Measurements from ENCODE around the gene PPP1R10. TPM values are rescaled to one million over a fixed set of nuclear protein-coding genes. Genes with fewer than 3 reads are reported as not detected.

PPP1R10 gene
- total RNA-seq, 1 donor from 2014 or later = 69.1 TPM

DNA sequence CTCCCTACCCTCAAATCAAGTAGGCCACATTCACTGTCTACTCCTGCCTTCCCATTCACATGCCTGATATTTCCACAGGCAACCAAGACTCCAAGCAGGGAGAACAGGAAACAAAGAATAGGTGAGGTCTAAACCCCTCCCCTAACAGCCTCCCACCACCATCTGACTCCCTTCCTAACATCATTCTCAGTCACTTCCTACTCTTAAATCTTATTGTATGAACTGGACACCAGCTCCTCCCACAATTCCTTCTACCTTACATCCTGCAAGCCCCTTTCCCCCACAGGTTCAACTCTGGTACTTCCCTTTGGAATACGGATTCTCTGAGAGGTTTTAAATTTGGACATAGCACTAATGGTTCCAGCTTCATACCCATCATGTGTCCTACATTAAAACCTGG, 28.9 kb upstream of the PPP1R10 start:
- H3K4me1 Mint-ChIP-seq (ENCODE audit: low read depth, unreplicated experiment) = peaks cover 8% of the 10 kb centered on the region
- peaks cover 13% of the 10 kb centered on the region for H3K36me3 ChIP-seq (ENCODE audit: insufficient read depth, low read length)
- no peaks in the 10 kb centered on the region for H3K27me3 ChIP-seq (ENCODE audit: insufficient read depth, low read length)
- H2AFZ ChIP-seq (ENCODE audit: low read depth, low read length) = no peak overlapping the region
- peak overlapping the region; percentile 88 for H3K4me3 Mint-ChIP-seq (ENCODE audit: unreplicated experiment)
- H3K79me2 ChIP-seq (ENCODE audit: insufficient read depth, low read length) = peaks cover 15% of the 10 kb centered on the region
- H3K27ac ChIP-seq (ENCODE audit: low read depth, low read length) = no peak overlapping the region
- H3K4me3 ChIP-seq (ENCODE audit: insufficient read depth, low read depth, low read length) = no peak overlapping the region
- H4K20me1 ChIP-seq (ENCODE audit: insufficient read depth, low read length) = peaks cover 3% of the 10 kb centered on the region
- peaks cover 6% of the 10 kb centered on the region for H3K4me1 ChIP-seq (ENCODE audit: insufficient read depth, low read length)
- TF ChIP-seq, protein P1, sequence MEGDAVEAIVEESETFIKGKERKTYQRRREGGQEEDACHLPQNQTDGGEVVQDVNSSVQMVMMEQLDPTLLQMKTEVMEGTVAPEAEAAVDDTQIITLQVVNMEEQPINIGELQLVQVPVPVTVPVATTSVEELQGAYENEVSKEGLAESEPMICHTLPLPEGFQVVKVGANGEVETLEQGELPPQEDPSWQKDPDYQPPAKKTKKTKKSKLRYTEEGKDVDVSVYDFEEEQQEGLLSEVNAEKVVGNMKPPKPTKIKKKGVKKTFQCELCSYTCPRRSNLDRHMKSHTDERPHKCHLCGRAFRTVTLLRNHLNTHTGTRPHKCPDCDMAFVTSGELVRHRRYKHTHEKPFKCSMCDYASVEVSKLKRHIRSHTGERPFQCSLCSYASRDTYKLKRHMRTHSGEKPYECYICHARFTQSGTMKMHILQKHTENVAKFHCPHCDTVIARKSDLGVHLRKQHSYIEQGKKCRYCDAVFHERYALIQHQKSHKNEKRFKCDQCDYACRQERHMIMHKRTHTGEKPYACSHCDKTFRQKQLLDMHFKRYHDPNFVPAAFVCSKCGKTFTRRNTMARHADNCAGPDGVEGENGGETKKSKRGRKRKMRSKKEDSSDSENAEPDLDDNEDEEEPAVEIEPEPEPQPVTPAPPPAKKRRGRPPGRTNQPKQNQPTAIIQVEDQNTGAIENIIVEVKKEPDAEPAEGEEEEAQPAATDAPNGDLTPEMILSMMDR (IDR thresholded peaks at IDR 0.05; ENCODE audit: insufficient read depth, low read depth, low read length) = no peak
- TF ChIP-seq EZH2 (IDR thresholded peaks at IDR 0.05; ENCODE audit: insufficient read depth, low read length) = no peak
- no peak for DNase-seq (ENCODE audit: low read depth)
- no peaks in the 10 kb centered on the region for H3K9me3 Mint-ChIP-seq (ENCODE audit: unreplicated experiment)
- H3K27me3 Mint-ChIP-seq (ENCODE audit: low read depth, unreplicated experiment) = no peaks in the 10 kb centered on the region
- H3K9ac ChIP-seq (ENCODE audit: low read length) = peak overlapping the region; percentile 20
- H3K9me3 ChIP-seq (ENCODE audit: insufficient read depth, low read depth, low read length) = no peaks in the 10 kb centered on the region
- FAIRE-seq = no peak
- peaks cover 27% of the 10 kb centered on the region for H3K36me3 Mint-ChIP-seq (ENCODE audit: low read depth, unreplicated experiment)
- peak overlapping the region; percentile 42 for H3K27ac Mint-ChIP-seq (ENCODE audit: unreplicated experiment)
- peak overlapping the region; percentile 84 for H3K4me2 ChIP-seq (ENCODE audit: low read length)

- H2AFZ ChIP-seq (ENCODE audit: low read depth, low read length) = no peak overlapping the region
- peaks cover 15% of the 10 kb centered on the region for H3K79me2 ChIP-seq (ENCODE audit: insufficient read depth, low read length)
- no peak overlapping the region for H3K9ac ChIP-seq (ENCODE audit: low read length)
- H3K4me1 Mint-ChIP-seq (ENCODE audit: low read depth, unreplicated experiment) = peaks cover 8% of the 10 kb centered on the region
- H3K27ac Mint-ChIP-seq (ENCODE audit: unreplicated experiment) = no peak overlapping the region
- H3K36me3 Mint-ChIP-seq (ENCODE audit: low read depth, unreplicated experiment) = peaks cover 24% of the 10 kb centered on the region
- no peak for TF ChIP-seq EZH2 (IDR thresholded peaks at IDR 0.05; ENCODE audit: insufficient read depth, low read length)
- TF ChIP-seq, protein P1 (IDR thresholded peaks at IDR 0.05; ENCODE audit: insufficient read depth, low read depth, low read length) = no peak
- no peak overlapping the region for H3K4me2 ChIP-seq (ENCODE audit: low read length)
- H3K27ac ChIP-seq (ENCODE audit: low read depth, low read length) = no peak overlapping the region
- FAIRE-seq (no peak), DNase-seq (ENCODE audit: low read depth) (no peak)
- no peaks in the 10 kb centered on the region for H3K9me3 ChIP-seq (ENCODE audit: insufficient read depth, low read depth, low read length)
- peaks cover 3% of the 10 kb centered on the region for H4K20me1 ChIP-seq (ENCODE audit: insufficient read depth, low read length)
- H3K36me3 ChIP-seq (ENCODE audit: insufficient read depth, low read length) = peaks cover 19% of the 10 kb centered on the region
- no peaks in the 10 kb centered on the region for H3K27me3 ChIP-seq (ENCODE audit: insufficient read depth, low read length)
- H3K9me3 Mint-ChIP-seq (ENCODE audit: unreplicated experiment) = no peaks in the 10 kb centered on the region
- H3K4me3 Mint-ChIP-seq (ENCODE audit: unreplicated experiment) = peak overlapping the region; percentile 7
- H3K4me3 ChIP-seq (ENCODE audit: insufficient read depth, low read depth, low read length) = no peak overlapping the region
- H3K4me1 ChIP-seq (ENCODE audit: insufficient read depth, low read length) = peaks cover 6% of the 10 kb centered on the region
- no peaks in the 10 kb centered on the region for H3K27me3 Mint-ChIP-seq (ENCODE audit: low read depth, unreplicated experiment)
Observed at GRCh38 chr6:30644769-30645168, 27.7 kb upstream of the PPP1R10 start.

DNA sequence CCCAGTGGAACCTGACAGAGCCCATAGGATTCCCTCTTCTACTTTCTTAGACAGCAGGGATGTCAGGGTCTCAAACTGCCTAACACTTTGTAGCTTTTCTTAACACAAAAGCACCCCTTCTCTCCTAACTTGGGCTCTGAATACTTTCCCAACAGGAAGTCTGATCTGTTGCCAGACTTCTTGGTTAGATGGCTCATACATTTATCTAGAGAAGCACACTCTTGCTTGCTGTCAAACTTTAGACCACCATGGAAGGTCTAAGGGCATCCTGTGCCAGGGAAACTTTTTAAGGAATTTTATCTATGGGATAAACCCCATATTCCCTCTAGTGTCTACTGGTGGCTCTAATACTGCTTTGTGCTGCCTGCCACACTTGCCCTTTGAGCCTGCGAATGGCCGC, 26.6 kb upstream of the PPP1R10 start:
- Histone ChIP-seq H3K27ac (ENCODE audit: low read depth, low read length) (no peak overlapping the region), H3K4me3 (ENCODE audit: insufficient read depth, low read depth, low read length) (no peak overlapping the region), H3K36me3 (ENCODE audit: insufficient read depth, low read length) (peaks cover 19% of the 10 kb centered on the region), H3K4me1 (ENCODE audit: insufficient read depth, low read length) (peaks cover 6% of the 10 kb centered on the region), H3K9me3 (ENCODE audit: insufficient read depth, low read depth, low read length) (no peaks in the 10 kb centered on the region), H2AFZ (ENCODE audit: low read depth, low read length) (no peak overlapping the region), H3K27me3 (ENCODE audit: insufficient read depth, low read length) (no peaks in the 10 kb centered on the region), H3K4me2 (ENCODE audit: low read length) (no peak overlapping the region), H3K79me2 (ENCODE audit: insufficient read depth, low read length) (peaks cover 15% of the 10 kb centered on the region), H3K9ac (ENCODE audit: low read length) (no peak overlapping the region), H4K20me1 (ENCODE audit: insufficient read depth, low read length) (no peaks in the 10 kb centered on the region)
- Mint-ChIP-seq H3K4me1 (ENCODE audit: low read depth, unreplicated experiment) (peaks cover 8% of the 10 kb centered on the region), H3K27me3 (ENCODE audit: low read depth, unreplicated experiment) (no peaks in the 10 kb centered on the region), H3K27ac (ENCODE audit: unreplicated experiment) (no peak overlapping the region), H3K9me3 (ENCODE audit: unreplicated experiment) (no peaks in the 10 kb centered on the region), H3K4me3 (ENCODE audit: unreplicated experiment) (no peak overlapping the region), H3K36me3 (ENCODE audit: low read depth, unreplicated experiment) (peaks cover 24% of the 10 kb centered on the region)
- DNase-seq (ENCODE audit: low read depth) = no peak
- no peak for TF ChIP-seq EZH2 (IDR thresholded peaks at IDR 0.05; ENCODE audit: insufficient read depth, low read length)
- TF ChIP-seq, protein P1 (IDR thresholded peaks at IDR 0.05; ENCODE audit: insufficient read depth, low read depth, low read length) = no peak
- no peak for FAIRE-seq

Measured in astrocyte (in vitro differentiated cells and primary cell).